Fibroblast of lung (primary cell): ENCODE data around the gene GNB1L. TPM values are rescaled to one million over a fixed set of nuclear protein-coding genes. Genes with fewer than 3 reads are reported as not detected.

Source experiments
- DNase-seq, 2 donors: peaks; one replicate each; pipeline versions ENCODE4 v3.0.0 to v3.0.0-alpha.2; 2010; ENCODE audit warnings: low read depth in 2 of 2
- H2AFZ ChIP-seq: 2 replicates; pipeline ENCODE4 v1.5.1; 2012; ENCODE audit warnings: low read length, control low read depth, inconsistent platforms
- H3K27ac ChIP-seq: 2 replicates; pipeline ENCODE4 v1.5.1; 2011; ENCODE audit warnings: low read length, control low read depth; ENCODE audit not compliant: insufficient read depth
- H3K27me3 ChIP-seq: 2 replicates; pipeline ENCODE4 v1.5.1; 2011; ENCODE audit warnings: mild to moderate bottlenecking, low read length; ENCODE audit not compliant: control insufficient read depth, insufficient read depth
- H3K36me3 ChIP-seq: 2 replicates; pipeline ENCODE4 v1.5.1; 2011; ENCODE audit warnings: low read length; ENCODE audit not compliant: control insufficient read depth, insufficient read depth
- H3K4me1 ChIP-seq: 2 replicates; pipeline ENCODE4 v1.5.1; 2011; ENCODE audit warnings: low read length; ENCODE audit not compliant: control insufficient read depth, insufficient read depth; ENCODE audit errors: extremely low read depth
- H3K4me2 ChIP-seq: 2 replicates; pipeline ENCODE4 v1.5.1; 2011; ENCODE audit warnings: low read length, control low read depth; ENCODE audit not compliant: insufficient read depth; ENCODE audit errors: extremely low read depth
- H3K4me3 ChIP-seq, 4 experiments: fragments of 200-600 bp in 1 of 4; sonication (generic) in 1 of 4; replicated peaks in 1 of 4; 2 replicates each; pipeline ENCODE4 v1.5.1; 2011 to 2016; ENCODE audit warnings: low read length in 4 of 4, low read depth in 3 of 4, mild to moderate bottlenecking in 3 of 4, control low read depth in 2 of 4, inconsistent platforms in 1 of 4, mixed read lengths in 1 of 4; ENCODE audit not compliant: insufficient read depth in 1 of 4; ENCODE audit errors: control extremely low read depth in 1 of 4
- H3K79me2 ChIP-seq: 2 replicates; pipeline ENCODE4 v1.5.1; 2012; ENCODE audit warnings: mild to moderate bottlenecking, low read length, inconsistent platforms; ENCODE audit not compliant: control insufficient read depth, insufficient read depth
- H3K9ac ChIP-seq: 2 replicates; pipeline ENCODE4 v1.5.1; 2011; ENCODE audit warnings: mild to moderate bottlenecking, low read length, control low read depth; ENCODE audit not compliant: insufficient read depth
- H3K9me3 ChIP-seq: 2 replicates; pipeline ENCODE4 v1.5.1; 2012; ENCODE audit warnings: low read depth, low read length; ENCODE audit not compliant: control insufficient read depth, insufficient read depth
- H4K20me1 ChIP-seq: 2 replicates; pipeline ENCODE4 v1.5.1; 2011; ENCODE audit warnings: low read length; ENCODE audit not compliant: control insufficient read depth, insufficient read depth; ENCODE audit errors: extremely low read depth
- CTCF ChIP-seq, 2 donors: IDR thresholded peaks in 1 of 2; conservative IDR thresholded peaks in 1 of 2; 1 replicate in 1 of 2; 2 replicates in 1 of 2; pipeline ENCODE4 v1.5.1; 2011 to 2012; ENCODE audit warnings: low read length in 2 of 2, control low read depth in 1 of 2, inconsistent platforms in 1 of 2, low read depth in 1 of 2, mild to moderate bottlenecking in 1 of 2
- EZH2 ChIP-seq: IDR thresholded peaks from 2 replicates; pipeline ENCODE4 v1.5.1; 2012; ENCODE audit warnings: low read length, control low read depth, mild to moderate bottlenecking; ENCODE audit errors: missing control alignments
- polyA plus RNA-seq, 2 donors: library from polyadenylated mRNA; depleted of rRNA in 1 of 2; stranded (reverse) in 1 of 2; unstranded in 1 of 2; fragments of >200 nt; gene quantifications; 2 replicates each; pipeline ENCODE4 v1.2.1, GENCODE V29; 2011 to 2012; ENCODE audit warnings: missing spikeins in 1 of 2
- total RNA-seq: library from RNA; depleted of rRNA; stranded (reverse); fragments of >200 nt; gene quantifications from 2 replicates; pipeline ENCODE4 v1.2.1, GENCODE V29; 2014

GNB1L gene
- total and polyA plus RNA-seq, 2 donors (not counting 1 experiment from before 2014, with no cell fraction given), result 1.4 to 7.8 TPM

- Histone ChIP-seq H3K4me1 (peaks cover 5% of the 10 kb centered on the region), H3K27me3 (no peaks in the 10 kb centered on the region), H4K20me1 (no peaks in the 10 kb centered on the region), H3K27ac (no peak overlapping the region), H3K4me2 (no peak overlapping the region), H3K36me3 (no peaks in the 10 kb centered on the region), H3K9me3 (no peaks in the 10 kb centered on the region), H2AFZ (no peak overlapping the region), H3K4me3 (no peak overlapping the region), H3K9ac (no peak overlapping the region), H3K79me2 (no peaks in the 10 kb centered on the region)
- peak in 1 of 2 donors; percentile 44 for DNase-seq
- TF ChIP-seq EZH2, result no peak
- TF ChIP-seq CTCF (conservative IDR thresholded peaks at IDR 0.05 in 1 of 2, IDR thresholded peaks at IDR 0.05 in 1 of 2; ENCODE audit: low read depth in 1 of 2, low read length in 2 of 2), result peak; percentile 18 to 30
Observed at GRCh38 chr22:19800761-19801244, 53.9 kb downstream of the GNB1L start.

GRCh38 chr22:19800306-19800705, 54.4 kb downstream of the GNB1L start:
- Histone ChIP-seq H3K79me2 (no peaks in the 10 kb centered on the region), H3K9ac (no peak overlapping the region), H3K36me3 (no peaks in the 10 kb centered on the region), H3K27me3 (no peaks in the 10 kb centered on the region), H3K9me3 (no peaks in the 10 kb centered on the region), H3K4me3 (no peak overlapping the region), H2AFZ (no peak overlapping the region), H3K4me2 (no peak overlapping the region), H4K20me1 (no peaks in the 10 kb centered on the region), H3K27ac (no peak overlapping the region), H3K4me1 (peaks cover 5% of the 10 kb centered on the region)
- no peak for TF ChIP-seq EZH2
- TF ChIP-seq CTCF (conservative IDR thresholded peaks at IDR 0.05 in 1 of 2, IDR thresholded peaks at IDR 0.05 in 1 of 2; ENCODE audit: low read depth in 1 of 2, low read length in 2 of 2), result no peak
- no peak for DNase-seq

- Histone ChIP-seq H3K4me3 (no peak overlapping the region), H4K20me1 (no peaks in the 10 kb centered on the region), H3K9ac (no peak overlapping the region), H2AFZ (no peak overlapping the region), H3K27ac (no peak overlapping the region), H3K79me2 (no peaks in the 10 kb centered on the region), H3K27me3 (no peaks in the 10 kb centered on the region), H3K9me3 (no peaks in the 10 kb centered on the region), H3K36me3 (no peaks in the 10 kb centered on the region), H3K4me1 (peaks cover 5% of the 10 kb centered on the region), H3K4me2 (peak overlapping the region; percentile 15)
- TF ChIP-seq EZH2 (no peak), CTCF (conservative IDR thresholded peaks at IDR 0.05 in 1 of 2, IDR thresholded peaks at IDR 0.05 in 1 of 2; ENCODE audit: low read depth in 1 of 2, low read length in 2 of 2) (no peak)
- peak; percentile 80 to 97 for DNase-seq
Observed at GRCh38 chr22:19799322-19800190, 55.1 kb downstream of the GNB1L start.
